Pancreas (tissue), 10 donors: Measurements from ENCODE around the gene UQCRFS1. TPM values are rescaled to one million over a fixed set of nuclear protein-coding genes. Genes with fewer than 3 reads are reported as not detected.
"Not testable (repeated sequence)": the region's sequence is repeated elsewhere in the genome, so short reads cannot be mapped to it uniquely, and the experiment has no call there.

ENCODE experiments used
- ATAC-seq, 4 donors: fragments of 200-7000 bp; cut with Tn5 transposase; one replicate each; pipeline versions ENCODE4 v1.8.0 to v1.9.1; 2020; ENCODE audit warnings: mild to moderate bottlenecking in 4 of 4, moderate library complexity in 4 of 4
- DNase-seq, 6 donors: peaks; one replicate each; pipeline ENCODE4 v3.0.0-alpha.2; 2020
- FAIRE-seq: peaks from 2 replicates; lab custom pipeline; 2012; peaks lifted over from hg19 to GRCh38; lab: Jason Lieb, UNC
- H3K27ac ChIP-seq, 4 donors: fragments of 200-600 bp; sonication (generic); 1 replicate in 3 of 4; 2 replicates in 1 of 4; pipeline versions ENCODE4 v1.5.0 to v1.8.0; 2020
- H3K27me3 ChIP-seq, 4 donors: fragments of 200-600 bp; one replicate each; pipeline ENCODE4 v1.8.0; 2021
- H3K36me3 ChIP-seq, 3 donors: fragments of 200-600 bp; sonication (generic) in 1 of 3; one replicate each; pipeline versions ENCODE4 v1.5.0 to v1.8.0; 2020 to 2021
- H3K4me1 ChIP-seq, 3 donors: fragments of 200-600 bp; one replicate each; pipeline ENCODE4 v1.8.0; 2021
- H3K4me3 ChIP-seq, 4 donors: fragments of 200-600 bp; sonication (generic) in 2 of 4; one replicate each; pipeline versions ENCODE4 v1.5.0 to v1.8.0; 2020 to 2021
- H3K9me3 ChIP-seq, 4 donors: fragments of 200-600 bp; one replicate each; pipeline ENCODE4 v1.8.0; 2021
- CTCF ChIP-seq, 4 donors: fragments of 200-600 bp; sonication (generic) in 3 of 4; IDR thresholded peaks; one replicate each; pipeline versions ENCODE4 v1.5.0 to v1.8.0; 2021; ENCODE audit warnings: antibody characterized with exemption in 4 of 4
- WGBS, 2 donors: extraction: QIAGEN DNeasy Blood & Tissue Kit; methylation state at CpG; one replicate each; pipeline ENCODE4 v1.1.7; 2013; 5-methylcytosine and 5-hydroxymethylcytosine counted together
- intact Hi-C, 3 donors: fragments of 100-400 bp; cut with DNase I; formaldehyde crosslinking; loops; one replicate each; pipeline versions ENCODE4 v1.11.1 to v1.14.2; 2022
- polyA plus RNA-seq, 2 donors: library from polyadenylated mRNA; stranded (reverse); fragments of 200-250 nt; gene quantifications; one replicate each; pipeline ENCODE4 v1.2.3, GENCODE V29; 2013
- total RNA-seq, 6 donors: library from RNA; stranded (reverse); fragmentation: NEBNext Ultra II Directional in 4 of 6; extraction: Animal tissue kit (Norgen Biotek cat#: 25700) in 4 of 6; gene quantifications; one replicate each; pipeline versions ENCODE4 v1.2.1 to v1.2.4, GENCODE V29; 2021 to 2023
- donor health status: healthy with polysubstance abuse.
- donor health status: DM: no; HTN: no; CAD: no; lungs with moderate emphysema.
- donor health status: DM: no; HTN: no; CAD: no.
- donor health status: control.
- donor health status: control.
- donor health status: Bipolar disorder and iron deficiency.
- donor health status: DM: yes; HTN: yes; CAD: no.
- donor health status: DM: no; HTN: no; CAD: no.
- donor health status: DM: no; HTN: no; CAD: no.
- donor health status: DM: yes; HTN: yes; CAD: no.

UQCRFS1 gene
- total and polyA plus RNA-seq, 8 donors = 6.6 to 17.3 (median 14.9) TPM

GRCh38 chr19:29259153-29259552 is 46.2 kb upstream of the UQCRFS1 start:
- intact Hi-C loops = loop anchor here in 1 of 3 donors (5.0 kb wide), 1 partner anchor 522 kb away; no protein-coding TSS in a partner anchor
- Histone ChIP-seq H3K4me3 (no peak overlapping the region), H3K36me3 (no peaks in the 10 kb centered on the region), H3K27me3 (no peaks in the 10 kb centered on the region), H3K27ac (no peak overlapping the region), H3K4me1 (no peaks in the 10 kb centered on the region), H3K9me3 (no peaks in the 10 kb centered on the region)
- WGBS, 2 donors = 64 to 67% methylated on average over 3 of the region's 3 CpGs
- DNase-seq (no peak), ATAC-seq (no peak), FAIRE-seq (no peak)
- no peak for TF ChIP-seq CTCF (IDR thresholded peaks at IDR 0.05)

GRCh38 chr19:29256516-29256915 is 43.6 kb upstream of the UQCRFS1 start:
- no peaks in the 10 kb centered on the region for H3K9me3 ChIP-seq
- H3K27ac ChIP-seq = no peak overlapping the region
- H3K27me3 ChIP-seq = no peaks in the 10 kb centered on the region
- intact Hi-C loops = loop anchor here in 1 of 3 donors (5.0 kb wide), 1 partner anchor 519 kb away; no protein-coding TSS in a partner anchor
- ATAC-seq (no peak), DNase-seq (no peak), FAIRE-seq (no peak)
- WGBS, 2 donors = 33 to 42% methylated on average over 2 of the region's 2 CpGs
- no peaks in the 10 kb centered on the region for H3K36me3 ChIP-seq
- no peak overlapping the region for H3K4me3 ChIP-seq
- TF ChIP-seq CTCF (IDR thresholded peaks at IDR 0.05) = no peak
- H3K4me1 ChIP-seq = no peaks in the 10 kb centered on the region

DNA sequence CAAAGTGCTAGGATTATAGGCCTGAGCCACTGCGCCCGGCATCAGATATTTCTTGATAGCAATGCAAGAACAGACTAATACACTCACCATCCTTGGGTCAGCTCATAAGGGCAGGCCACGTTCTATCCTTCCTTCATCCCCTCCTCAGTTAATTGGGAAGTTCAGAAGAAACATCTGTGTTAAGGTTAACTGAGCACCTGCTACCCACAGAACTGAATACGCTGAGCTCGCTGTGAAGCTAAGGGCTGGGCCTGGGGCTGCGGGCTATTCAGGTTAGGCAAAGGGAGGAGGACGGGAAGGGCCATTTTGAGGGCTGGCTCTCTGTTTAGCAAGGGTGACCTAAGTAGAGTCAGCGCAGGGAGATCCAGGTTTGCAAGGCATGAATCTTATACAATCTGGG is 43.0 kb upstream of the UQCRFS1 start:
- no peak for FAIRE-seq
- no peaks in the 10 kb centered on the region for H3K9me3 ChIP-seq

DNA sequence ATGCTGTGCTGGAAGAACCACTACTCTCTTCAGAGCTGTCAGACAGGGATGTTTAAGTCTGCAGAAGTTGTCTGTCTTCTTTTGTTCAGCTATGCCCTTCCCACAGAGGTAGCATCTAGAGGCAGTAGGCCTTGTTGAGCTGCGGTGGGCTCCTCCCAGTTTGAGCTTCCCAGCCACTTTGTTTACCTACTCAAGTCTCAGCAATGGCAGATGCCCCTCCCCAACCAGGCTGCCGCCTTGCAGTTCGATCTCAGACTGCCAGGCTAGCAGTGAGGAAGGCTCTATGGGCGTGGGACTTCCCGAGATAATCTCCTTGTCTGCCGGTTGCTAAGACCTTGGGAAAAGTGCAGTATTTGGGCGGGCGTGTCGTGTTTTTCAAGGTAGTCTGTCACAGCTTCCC is 42.1 kb upstream of the UQCRFS1 start:
- intact Hi-C loops = loop anchor here in 1 of 3 donors (5.0 kb wide), 1 partner anchor 518 kb away; no protein-coding TSS in a partner anchor
- FAIRE-seq = no peak

More for the DNA sequence above, 43.0 kb upstream of the UQCRFS1 start:
- ATAC-seq (no peak), DNase-seq (no peak)
- no peak for TF ChIP-seq CTCF (IDR thresholded peaks at IDR 0.05)
- Histone ChIP-seq H3K27ac (no peak overlapping the region), H3K27me3 (no peaks in the 10 kb centered on the region), H3K4me3 (no peak overlapping the region), H3K4me1 (no peaks in the 10 kb centered on the region), H3K36me3 (no peaks in the 10 kb centered on the region)
- 86 to 90% methylated on average over 8 of the region's 8 CpGs for WGBS, 2 donors
- intact Hi-C loops = loop anchor here in 1 of 3 donors (5.0 kb wide), 1 partner anchor 519 kb away; no protein-coding TSS in a partner anchor

DNA sequence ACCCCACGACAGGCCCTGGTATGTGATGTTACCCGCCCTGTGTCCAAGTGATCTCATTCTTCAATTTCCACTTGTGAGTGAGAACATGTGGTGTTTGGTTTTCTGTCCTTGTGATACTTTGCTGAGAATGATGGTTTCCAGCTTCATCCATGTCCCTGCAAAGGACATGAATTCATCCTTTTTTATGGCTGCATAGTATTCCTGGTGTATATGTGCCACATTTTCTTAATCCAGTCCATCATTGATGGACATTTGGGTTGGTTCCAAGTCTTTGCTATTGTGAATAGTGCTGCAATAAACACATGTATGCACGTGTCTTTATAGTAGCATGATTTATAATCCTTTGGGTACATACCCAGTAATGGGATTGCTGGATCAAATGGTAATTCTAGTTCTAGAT is 36.8 kb upstream of the UQCRFS1 start:
- H3K9me3 ChIP-seq, FAIRE-seq, DNase-seq, ATAC-seq, H3K27ac ChIP-seq, H3K36me3 ChIP-seq, H3K4me3 ChIP-seq, H3K27me3 ChIP-seq, H3K4me1 ChIP-seq, intact Hi-C loops: not testable (repeated sequence)
- WGBS, 2 donors = 56 to 70% methylated on average over 3 of the region's 3 CpGs

More for the DNA sequence above, 42.1 kb upstream of the UQCRFS1 start:
- H3K9me3 ChIP-seq = no peaks in the 10 kb centered on the region
- 66 to 75% methylated on average over 9 of the region's 9 CpGs for WGBS, 2 donors
- no peaks in the 10 kb centered on the region for H3K36me3 ChIP-seq
- no peaks in the 10 kb centered on the region for H3K27me3 ChIP-seq
- H3K4me3 ChIP-seq = no peak overlapping the region
- H3K4me1 ChIP-seq = no peaks in the 10 kb centered on the region
- TF ChIP-seq CTCF (IDR thresholded peaks at IDR 0.05) = no peak
- DNase-seq (no peak), ATAC-seq (no peak)
- no peak overlapping the region for H3K27ac ChIP-seq
